ENCODE results near the gene NCAPH2.
"Not testable (repeated sequence)": the region's sequence is repeated elsewhere in the genome, so short reads cannot be mapped to it uniquely, and the experiment has no call there.

The NCAPH2 gene

DNA sequence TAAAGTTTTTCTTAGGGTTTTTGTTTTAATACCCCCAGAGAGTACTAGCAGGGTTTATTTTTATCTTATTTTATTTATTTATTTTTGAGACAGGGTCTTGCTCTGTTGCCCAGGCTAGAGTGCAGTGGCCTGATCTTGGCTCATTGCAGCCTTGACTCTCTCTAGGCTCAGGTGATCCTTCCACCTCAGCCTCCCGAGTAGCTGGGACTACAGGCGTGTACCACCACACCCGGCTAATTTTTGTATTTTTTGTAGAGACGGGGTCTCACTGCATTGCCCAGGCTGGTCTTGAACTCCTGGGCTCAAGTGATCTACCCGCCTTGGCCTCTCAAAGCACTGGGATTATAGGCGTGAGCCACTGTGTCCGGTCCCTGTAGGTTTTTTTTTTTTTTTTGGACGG lies 12.2 kb downstream of the NCAPH2 start:
- not testable (repeated sequence) for DNase-seq

DNA sequence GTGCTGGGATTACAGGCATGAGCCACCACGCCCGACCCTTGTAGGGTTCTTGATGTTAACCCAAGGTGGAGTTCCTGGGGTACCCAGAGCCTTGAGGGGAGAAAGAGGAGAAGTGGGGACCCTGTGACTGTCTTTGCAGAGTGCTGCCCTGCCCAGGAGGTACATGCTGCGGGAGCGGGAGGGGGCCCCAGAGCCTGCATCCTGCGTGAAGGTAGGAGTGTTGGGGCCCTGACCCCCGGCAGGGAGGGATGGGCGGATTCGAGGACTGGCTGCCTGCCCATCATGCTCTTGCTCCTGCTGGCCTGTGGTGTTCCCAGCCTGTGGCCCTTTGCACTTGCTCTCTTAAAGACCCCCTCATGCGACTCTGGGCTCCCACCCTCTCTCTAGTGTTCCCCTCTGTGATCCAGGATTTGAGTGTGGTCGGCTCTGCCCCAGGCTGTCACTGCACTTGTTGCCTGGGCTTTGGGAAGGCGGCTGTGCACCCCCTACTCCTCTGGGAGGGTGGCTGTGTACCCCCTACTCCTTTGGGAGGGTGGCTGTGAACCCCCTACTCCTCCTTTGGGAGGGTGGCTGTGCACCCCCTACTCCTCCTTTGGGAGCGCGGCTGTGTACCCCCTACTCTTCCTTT lies 12.9 kb downstream of the NCAPH2 start:
- DNase-seq = no peak

DNA sequence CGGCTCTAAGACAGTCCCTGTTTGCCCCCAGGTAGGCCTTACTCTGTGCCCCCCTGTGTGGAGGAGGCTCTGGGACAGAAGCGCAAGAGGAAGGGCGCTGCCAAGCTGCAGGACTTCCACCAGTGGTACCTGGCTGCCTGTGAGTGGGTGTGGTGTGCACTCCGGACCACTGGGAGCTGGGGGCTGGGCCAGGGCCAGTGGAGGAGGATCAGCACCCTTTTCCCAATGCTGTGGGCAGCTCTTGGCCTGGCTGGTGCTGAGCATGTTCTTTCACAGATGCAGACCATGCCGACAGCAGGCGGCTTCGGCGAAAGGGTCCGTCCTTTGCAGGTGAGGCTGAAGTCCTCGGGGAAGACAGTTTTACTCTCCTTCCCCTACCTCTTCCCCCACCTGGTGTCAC lies 13.7 kb downstream of the NCAPH2 start:
- no peak for DNase-seq

DNA sequence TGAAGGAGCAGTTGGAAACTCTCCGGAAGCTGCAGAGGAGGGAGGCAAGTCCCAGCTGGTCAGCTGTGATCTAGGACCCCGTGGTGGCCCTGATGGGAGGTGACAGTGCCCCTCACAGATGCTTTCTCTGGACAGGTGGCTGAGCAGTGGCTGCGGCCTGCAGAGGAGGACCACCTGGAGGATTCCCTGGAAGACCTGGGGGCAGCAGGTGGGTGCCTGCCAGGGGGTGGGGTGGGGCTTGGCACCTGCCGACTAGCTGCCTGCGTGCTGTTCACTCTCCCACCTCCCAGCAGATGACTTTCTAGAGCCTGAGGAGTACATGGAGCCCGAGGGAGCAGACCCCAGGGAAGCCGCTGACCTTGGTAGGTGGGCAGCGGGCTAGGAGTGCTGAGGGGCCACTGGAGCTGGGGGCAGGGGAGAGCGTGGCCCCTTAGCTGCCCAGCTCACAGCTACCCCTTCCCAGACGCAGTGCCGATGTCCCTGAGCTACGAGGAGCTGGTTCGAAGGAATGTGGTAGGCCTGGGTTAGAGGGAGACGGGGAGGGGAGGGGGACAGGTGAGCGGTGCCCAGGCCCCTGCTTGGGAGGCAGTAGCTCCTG lies 14.3 kb downstream of the NCAPH2 start:
- no peak for DNase-seq

DNA sequence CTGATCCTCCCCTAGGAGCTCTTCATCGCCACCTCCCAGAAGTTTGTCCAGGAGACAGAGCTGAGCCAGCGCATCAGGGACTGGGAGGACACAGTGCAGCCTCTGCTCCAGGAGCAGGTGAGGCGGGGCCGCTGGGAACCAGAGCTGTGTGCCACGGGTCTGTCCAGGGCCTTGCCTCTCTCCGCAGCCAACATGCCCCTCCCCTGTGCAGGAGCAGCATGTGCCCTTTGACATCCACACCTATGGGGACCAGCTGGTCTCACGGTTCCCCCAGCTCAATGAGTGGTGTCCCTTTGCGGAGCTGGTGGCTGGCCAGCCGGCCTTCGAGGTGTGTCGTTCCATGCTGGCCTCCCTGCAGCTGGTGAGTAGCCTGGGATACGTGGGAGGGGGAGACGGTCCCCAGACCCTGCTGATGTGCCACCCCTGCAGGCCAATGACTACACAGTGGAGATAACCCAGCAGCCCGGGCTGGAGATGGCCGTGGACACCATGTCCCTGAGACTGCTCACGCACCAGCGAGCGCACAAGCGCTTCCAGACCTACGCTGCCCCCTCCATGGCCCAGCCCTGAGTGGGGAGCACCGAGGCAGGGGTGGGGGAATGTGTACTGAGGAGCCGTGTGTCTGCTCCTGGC lies 14.9 kb downstream of the NCAPH2 start:
- no peak for DNase-seq

DNA sequence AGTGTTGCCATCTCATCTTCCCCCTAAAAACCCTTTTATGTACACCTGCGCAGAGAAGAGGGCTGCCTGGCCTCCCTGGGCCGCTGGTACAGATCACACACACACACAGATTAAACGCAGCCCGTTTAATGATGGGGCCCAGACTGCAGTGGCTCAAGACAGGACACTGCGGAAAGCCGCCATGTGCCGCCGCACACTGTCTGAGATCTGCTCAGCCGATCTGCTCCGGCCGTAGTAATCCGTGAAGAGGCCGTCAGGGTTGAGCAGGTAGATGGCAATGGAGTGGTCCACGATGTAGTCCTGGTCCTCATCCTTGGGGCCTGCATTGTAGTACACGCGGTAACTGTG lies 15.4 kb downstream of the NCAPH2 start:
- no peak for DNase-seq

DNA sequence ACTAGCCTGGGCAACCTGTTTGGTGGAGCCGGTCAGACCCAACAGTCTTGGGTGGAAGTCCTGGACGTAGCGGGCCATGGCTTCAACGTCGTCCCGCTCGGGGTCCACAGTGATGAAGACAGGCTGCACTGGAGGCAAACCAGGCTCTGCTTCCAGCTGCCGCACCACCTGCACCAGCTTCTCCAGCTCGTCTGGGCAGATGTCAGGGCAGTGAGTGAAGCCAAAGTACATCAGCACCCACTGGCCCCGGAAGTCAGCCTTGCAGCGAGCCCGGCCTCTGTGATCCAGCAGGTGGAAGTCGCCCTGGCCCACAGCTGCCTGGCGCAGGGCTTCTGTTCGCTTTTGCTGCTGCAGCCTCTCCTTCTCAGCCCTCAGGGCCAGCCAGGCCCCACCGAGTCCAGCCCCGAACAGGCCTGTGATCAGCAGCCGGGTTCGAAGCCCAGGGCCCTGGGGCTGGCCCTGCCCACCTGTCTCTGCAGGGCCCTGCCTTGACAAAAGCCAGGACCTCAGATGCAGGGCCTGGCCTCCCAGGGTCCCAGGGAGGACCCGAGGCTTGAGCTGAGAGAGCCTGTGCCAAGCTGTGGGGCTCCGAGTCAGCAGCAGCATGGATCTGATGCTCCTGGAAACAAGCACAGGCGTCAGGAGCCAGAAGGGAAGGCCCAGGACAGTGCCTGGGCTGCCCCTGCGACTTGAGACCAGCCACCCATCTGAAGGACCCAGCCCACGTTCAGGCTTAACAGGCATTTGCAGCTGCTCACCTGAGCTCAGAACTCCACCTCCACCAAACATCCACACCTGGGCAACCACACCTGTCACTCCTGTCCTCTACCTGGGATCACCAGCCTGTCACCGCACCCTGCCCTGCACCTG lies 16.0 kb downstream of the NCAPH2 start:
- peak; percentile 55 for DNase-seq

DNA sequence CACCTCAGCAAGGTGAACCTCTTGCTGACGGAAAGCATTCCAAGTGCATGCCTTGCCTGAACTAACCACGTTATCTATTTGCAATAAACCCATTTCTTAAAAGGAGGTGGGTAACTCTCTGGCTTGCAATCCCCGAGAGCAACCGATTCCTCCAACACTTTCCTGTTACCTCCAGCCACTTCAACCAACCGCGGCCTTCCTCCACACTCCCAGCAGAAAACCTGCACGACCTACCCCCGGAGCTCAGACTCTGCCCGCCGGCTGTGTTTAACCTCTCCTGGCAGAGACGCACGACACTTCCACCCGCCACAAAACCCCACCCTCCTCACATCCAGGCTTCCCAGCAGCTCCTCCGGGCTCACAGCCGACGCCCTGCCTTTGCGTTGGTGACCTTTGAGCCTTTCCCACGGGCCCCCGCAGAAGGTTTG lies 16.7 kb downstream of the NCAPH2 start:
- no peak for DNase-seq

DNA sequence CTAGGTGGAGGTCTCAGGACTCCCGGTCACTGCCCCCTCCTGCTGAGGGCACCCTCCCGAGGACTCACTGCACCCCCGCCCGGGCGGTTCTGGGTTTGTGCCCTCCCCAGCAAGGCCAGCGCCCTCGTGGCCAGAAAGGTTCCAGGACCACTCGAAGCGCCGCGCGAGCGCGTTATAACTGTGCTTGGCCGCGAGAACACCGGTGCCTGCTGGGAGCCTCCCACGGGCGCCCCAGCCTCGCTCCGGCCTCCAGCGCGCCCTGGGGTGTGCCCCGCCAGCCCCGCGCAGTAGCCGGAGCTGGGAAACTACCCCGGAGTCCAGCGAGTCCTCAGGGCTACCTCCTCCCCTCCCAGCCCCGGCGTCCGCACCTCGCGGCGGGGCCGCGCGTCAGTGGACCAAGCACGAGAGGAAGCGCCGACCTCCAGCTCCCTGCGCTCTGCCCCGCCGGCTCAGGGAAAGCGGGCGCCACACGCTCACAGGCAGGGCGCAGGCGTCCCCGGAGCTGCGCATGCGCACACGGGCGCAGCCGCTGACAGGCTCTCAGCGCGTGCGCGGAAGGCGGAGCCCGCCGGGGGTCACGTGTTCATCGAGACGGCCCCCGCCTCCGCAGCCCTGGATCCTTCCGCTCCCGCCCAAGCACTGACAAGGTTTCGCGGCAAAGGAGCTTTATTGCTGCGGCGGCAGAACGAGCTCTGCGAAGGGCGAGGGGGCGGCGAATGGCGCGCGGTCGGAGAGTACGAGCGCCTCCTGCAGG lies 17.3 kb downstream of the NCAPH2 start, which contains the start of gene SCO2:
Gene SCO2 (minus strand): TSS at position 495 of the 754 bp plus-strand sequence. CDS start 1,187 bp downstream, outside the sequence.
- peak; percentile 94 for DNase-seq

DNA sequence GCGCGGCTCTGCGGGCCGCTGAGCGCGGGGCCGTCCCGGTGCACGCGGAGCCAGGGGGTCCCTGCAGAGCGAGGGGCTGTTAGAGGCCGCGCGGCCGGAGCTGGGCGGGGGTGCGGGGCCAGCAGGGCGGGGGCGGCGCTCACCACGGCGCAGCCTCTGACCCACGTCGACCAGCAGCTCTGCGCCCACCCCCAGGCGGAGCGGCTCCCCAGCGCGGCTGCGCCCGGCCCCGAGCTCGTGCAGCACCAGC lies 17.8 kb downstream of the NCAPH2 start:
- DNase-seq = no peak

DNA sequence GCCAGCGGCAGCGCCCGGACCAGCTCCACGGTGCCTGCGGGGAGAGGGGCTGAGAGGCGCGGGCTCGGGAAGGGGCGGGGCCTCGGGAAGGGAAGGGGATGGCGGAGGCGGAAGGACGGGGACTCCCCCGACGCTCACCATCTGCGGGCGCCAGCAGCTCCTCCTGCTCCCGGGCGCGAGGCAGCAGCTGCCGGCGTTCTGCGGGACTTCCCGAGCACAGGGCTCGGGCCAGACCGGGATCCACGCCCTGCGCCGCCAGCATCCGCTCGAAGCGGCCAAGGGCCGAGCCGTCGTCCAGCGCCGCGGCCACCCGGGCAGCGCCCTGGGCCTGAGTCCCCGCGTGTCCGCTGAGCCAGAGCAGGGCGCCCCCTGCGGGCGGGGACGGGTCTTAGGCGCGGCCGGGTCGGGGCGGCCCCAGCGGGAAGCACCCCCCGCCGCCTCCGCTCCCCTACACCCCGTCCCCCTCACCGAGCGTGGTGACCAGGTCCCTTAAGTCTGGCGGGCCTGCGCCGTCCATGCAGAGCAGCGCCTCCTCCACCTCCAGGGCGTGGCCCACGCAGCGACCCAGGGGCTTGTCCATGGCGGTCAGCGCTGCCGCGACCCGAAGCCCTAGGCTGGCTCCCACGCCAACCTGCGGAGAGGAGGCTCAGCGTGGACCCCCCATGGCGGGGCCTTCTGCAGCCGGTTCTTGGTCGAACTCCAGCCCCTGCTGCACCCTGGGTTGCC lies 18.2 kb downstream of the NCAPH2 start:
- DNase-seq = peak; percentile 51

DNA sequence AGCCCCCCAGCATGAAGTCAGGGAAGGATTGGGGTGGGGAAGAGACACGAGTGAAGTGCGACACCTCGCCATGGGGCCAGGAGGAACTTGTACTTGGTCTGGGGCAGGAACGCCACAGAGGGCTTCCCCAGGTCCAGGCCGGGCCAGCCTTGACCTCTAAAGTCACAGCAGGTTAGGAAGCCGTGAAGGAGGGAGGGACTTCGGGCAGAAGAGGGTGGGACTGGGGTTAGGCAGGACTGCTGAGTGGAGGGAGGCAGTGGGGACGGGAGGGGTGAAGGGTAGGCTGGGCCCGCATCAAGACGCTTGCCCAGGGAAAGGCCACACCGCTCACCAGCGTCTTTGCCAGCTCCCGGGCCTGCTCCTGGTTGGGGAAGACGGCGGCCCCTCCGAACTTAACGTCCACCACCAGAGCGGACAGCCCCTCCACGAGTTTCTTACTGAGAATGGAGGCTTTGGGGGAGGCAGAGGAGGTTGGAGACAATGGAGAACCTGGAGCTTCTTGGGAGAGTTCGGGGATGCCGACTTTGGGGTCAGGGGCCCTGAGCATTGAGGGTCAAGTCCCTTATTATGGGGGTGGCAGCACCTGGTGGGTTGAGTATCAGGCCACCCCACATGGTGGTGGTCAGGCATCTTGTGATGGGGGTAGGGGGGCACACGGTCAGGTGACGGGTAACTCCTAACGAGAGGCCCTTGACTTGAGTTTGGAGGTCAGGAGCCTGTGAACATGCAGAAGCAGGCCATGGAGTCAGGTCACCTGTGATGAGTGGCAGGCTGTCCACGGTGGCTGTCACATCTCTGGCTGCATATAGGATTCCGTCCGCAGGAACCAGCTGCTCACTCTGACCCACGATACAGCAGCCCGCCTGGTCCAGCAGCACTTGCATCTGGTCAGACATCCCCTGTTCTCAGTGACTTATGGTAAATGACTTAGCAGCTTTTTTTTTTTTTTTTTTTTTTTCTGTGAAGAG lies 19.1 kb downstream of the NCAPH2 start:
- no peak for DNase-seq

DNA sequence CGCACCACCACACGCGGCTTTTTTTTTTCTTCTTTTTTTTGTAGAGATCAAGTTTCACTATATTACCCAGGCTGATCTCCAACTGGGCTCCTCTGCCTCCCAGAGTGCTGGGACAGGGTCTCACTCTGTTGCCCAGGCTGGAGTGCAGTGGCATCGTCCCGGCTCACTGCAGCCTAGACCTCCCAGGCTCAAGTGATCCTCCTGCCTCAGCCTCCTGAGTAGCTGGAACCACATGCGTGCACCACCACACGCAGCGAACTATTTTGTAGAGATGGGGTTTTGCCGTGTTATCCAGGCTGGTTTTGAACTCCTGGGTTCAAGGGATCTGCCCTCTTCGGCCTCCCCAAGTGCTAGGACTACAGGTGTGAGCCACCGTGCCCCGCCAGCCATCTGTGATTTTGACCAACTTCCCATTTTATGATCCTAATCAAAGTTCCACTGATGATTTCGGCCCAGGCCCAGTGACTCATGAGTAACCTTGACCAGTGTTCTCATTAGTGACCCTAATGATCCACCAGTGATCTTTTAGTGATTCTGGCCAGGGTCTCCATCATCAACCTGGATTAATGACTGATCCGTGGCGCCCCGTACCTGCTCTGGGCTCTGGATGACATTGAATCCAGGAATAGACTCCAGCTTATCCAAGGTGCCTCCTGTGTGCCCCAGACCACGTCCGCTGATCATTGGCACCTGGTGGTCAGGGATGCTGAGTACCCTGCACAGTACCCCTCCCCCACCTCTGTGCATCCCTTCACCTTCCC lies 20.1 kb downstream of the NCAPH2 start:
- no peak for DNase-seq

DNA sequence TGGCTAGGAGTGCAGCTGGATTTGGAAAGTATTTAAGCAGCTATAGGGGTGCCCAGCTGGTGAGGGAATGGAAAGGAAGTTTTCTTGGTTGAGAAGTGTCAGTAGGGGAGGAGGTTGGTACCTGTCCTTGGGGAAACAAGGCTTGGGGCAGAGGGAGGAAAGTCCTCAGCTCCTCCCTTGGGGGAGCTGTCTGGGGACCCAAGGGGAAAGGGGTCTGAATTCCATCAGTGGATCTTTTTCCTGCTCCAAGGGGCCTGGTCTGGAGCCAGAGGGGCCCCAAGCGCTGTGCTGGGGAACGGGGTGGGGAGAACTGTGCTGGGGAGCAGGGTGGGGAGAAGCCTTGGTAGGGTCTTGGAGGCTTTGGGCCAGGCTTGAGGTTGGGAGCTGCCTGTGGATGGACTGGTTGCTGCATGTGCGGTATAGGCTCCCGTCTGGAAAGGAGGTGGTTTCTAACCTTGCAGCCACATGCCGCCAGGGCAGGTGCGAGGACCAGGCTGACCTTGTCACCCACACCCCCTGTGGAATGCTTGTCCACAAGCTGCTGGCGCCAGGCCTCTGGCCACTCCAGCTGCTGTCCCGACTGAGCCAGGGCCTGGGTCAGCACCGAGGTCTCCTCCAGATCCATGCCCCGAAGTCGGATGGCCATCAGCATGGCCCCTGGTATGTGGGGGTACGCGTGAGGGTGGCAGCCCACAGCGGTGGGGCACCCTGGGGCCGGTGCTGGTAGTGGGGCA lies 20.8 kb downstream of the NCAPH2 start:
- DNase-seq = no peak

DNA sequence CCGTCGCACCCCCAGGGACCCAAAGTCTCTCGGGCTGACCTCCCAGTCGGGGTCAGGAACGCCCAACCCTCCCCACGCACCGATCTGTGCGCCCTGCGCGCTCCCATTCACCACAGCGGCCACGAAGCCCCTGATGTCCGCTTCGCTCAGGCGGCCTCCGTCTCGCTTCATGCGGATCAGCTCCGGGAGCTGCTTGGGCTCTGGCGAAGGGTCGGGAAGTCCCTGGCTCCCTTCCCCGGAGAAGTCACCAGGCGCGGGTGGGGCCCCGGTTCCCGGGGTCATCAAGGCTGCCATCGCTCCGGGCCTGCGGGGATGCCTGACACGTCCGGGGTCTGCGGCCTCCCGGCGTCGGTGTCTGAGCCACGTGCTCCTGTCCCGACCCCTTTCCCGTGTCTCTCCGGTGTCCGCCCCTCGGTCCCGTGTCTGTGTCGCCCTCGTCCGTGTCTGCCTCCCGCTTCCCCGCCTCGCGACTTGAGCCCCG lies 21.4 kb downstream of the NCAPH2 start:
- no peak for DNase-seq

DNA sequence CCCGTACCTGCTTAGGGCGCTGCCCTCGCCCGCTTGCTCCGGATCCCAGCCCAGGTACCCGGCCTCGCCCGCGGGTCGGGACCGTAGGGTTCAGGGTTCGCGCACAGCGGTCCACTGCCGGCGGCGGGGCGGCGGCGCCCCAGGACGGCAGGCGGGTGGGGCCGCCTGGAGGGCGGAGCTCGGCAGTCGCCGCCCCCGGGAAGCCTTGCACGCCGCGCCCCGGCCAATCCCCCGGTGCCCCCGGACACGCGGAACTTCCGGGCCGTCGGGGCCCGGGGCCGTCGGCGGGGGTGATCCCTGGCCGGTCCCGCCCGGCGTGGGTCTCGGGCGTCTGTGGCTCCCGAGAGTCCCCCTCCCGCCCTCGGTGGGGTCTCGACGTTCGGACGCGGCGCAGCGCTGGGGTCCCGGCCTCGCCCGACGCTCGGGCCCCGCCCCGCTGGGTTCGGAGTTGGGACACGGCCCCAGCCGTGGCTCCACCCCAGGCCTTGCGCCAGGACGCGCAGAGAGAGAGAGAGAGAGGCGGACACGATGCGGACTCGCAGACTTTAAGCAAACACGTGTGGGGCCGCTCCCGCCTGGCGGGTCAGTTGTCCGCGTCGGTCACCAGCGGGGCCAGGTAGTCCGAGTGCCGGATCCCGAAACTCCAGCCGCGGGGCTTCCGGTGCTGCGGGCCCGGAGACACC lies 22.0 kb downstream of the NCAPH2 start, which contains the start of gene TYMP:
Gene TYMP (minus strand): TSS at position 116 of the 683 bp plus-strand sequence. CDS start 303 bp downstream, outside the sequence.
- no peak for DNase-seq

DNA sequence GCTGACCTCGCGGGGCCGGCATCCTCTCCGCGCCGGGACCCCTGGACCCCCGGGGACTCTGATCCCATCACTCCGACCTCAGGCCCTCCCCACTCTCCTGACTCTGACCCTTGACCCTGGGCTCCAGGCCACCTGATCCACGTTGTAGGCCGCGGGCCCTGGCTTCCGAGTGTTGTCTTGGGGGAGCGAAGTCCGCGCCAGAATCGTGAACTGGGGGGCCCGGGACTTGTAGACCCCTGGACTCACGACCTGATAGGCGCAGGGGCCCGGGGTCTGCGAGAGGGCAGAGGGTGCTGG lies 22.5 kb downstream of the NCAPH2 start:
- no peak for DNase-seq

DNA sequence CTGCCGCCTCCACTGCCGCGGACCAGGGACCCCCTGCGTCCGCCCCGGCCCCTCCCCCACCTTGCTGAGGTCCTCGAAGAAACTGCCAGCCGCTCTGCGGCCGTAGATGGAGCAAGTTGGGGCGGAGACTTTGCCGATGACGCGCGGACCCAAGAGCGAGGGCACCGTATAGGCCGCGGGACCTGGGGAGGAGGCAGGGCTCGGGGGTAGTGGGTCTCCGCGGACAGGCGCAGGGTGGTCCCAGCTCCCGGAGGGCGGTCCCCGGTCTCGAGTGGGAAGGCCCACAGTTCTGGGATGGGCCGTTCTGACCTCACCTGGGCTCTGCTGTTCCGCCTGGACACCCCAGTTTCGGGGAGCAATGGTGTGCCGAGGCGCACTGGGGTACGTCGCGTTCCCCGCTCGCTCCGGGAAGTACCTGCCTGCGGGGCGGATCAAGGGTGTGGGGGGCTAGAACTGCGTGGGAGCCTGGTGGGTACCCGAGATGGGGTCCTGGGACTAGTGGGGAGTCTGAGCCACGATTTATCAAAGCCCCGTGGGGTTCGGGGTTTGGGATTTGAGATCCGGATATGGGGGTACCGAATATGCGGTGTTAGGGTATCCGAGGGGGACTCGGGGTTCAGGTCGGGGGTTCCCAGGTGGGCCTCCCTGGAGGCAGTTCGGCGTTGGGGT lies 23.0 kb downstream of the NCAPH2 start:
- no peak for DNase-seq

All from SHP77 treated with DMSO at 0.1 percent for 48 hours (cell line).